Activated CD4-positive, alpha-beta T cell treated with anti-CD3 and anti-CD28 coated beads for 4 hours (primary cell): ENCODE data around the gene SLC47A2.
A peak's percentile ranks its signal among the peaks of the same experiment; 100 is the strongest.

Source experiments
- DNase-seq, 2 donors: peaks; one replicate each; pipeline ENCODE4 v3.0.0-alpha.2; 2020

SLC47A2 gene

GRCh38 chr17:19664821-19665181 is 51.6 kb downstream of the SLC47A2 start:
- DNase-seq: no peak

DNA sequence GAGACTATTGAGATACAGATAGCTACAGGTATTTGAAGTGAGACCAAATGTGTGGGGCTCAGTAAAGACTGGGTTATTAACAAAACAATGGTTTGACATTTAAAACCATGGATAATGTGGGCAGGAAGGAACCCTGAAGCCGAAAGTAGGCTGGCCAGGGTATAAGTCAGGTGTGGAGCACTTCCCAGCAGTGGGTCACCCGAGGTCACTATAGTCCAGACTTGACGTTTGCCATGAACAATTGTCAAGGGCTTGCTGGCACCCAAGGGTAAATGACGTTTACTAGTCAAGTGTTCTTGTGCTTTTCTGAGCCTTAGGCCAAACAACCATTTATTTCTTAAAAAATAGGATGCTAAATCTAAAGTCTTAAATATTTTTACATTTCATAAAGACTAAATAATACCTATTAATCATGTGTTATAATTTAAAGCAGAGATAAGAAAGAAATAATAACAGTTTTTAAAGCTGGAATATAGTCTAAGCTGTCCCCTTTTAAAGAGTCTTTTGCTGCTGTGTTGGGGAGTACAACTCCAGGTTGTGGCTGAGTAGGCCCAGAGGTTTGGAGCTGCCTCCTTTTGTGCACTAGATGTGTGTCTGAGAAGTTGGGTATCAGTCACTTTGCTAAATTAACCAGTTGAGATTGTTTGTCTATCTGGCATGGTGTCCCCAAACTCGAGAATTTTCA is 52.1 kb downstream of the SLC47A2 start:
- DNase-seq: no peak

GRCh38 chr17:19663097-19663496 is 53.3 kb downstream of the SLC47A2 start:
- DNase-seq: no peak

- no peak for DNase-seq
These were observed 55.3 kb downstream of the SLC47A2 start for GRCh38 chr17:19661121-19661520.

DNA sequence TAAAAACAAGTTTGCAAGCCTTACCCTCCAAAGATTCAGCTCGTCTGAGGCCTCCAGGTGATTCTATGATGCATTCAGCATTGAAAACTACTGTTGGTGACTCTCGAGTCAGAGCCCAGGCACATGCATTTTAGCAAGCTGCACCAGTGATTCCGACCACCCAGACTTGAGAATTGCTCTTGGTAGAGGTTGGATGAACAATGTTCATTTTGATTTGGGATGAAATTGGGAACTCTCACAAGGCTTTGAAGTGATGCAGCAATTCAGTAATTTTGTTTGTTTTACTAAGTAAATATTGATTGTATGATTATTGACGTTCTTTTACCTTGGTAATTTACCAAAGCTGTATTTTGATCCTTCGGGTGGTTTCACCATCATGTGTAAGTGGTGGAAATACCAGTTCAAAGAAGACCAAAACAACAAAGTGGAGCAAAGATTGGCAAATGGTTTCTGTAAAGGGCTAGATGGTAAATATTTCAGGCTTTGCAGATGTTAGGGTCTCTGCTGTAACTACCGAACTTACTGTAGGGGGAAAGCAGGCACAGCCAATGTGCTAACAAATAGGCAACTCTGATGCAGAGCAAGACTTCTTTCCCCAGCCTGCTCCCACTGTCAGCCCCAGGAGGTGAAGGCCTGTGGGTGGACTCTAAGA is 56.0 kb downstream of the SLC47A2 start:
- no peak for DNase-seq

DNA sequence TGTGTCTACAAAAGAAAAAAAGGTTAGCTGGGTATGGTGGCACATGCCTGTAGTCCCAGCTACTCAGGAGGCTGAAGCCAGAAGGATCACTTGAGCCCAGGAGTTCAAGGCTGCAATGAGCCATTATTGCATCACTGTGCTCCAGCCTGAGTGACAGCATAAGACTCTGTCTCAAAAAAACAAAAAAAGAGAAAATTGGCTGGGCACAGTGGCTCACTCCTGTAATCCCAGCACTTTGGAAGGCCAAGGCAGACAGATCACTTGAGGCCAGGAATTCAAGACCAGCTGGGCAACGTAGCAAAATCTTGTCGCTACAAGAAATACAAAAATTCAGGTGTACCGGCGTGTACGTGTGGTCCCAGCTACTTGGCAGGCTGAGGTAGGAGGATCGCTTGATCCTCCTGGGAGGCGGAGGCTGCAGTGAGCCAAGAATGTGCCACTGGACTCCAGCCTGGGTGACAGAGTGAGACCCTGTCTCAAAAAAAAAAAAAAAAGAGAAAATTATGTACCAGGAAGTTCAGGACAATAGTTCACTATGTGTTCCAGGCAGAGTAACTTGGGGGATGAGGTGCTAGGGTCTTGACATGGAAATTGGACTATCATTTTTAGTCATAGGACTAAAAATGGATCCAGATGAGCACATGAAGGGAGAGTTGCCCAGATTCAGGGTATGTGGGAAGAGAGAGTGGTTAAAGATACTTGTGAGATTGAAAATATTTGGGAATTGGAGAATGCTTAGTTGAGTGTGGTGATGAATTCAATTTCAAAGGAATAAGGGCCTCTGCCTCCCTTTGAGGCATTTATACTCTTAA is 56.8 kb downstream of the SLC47A2 start:
- no peak for DNase-seq

- no peak for DNase-seq
These were observed 59.4 kb downstream of the SLC47A2 start for GRCh38 chr17:19656851-19657581.

- no peak for DNase-seq
These were observed 60.0 kb downstream of the SLC47A2 start for GRCh38 chr17:19656336-19656735.

DNA sequence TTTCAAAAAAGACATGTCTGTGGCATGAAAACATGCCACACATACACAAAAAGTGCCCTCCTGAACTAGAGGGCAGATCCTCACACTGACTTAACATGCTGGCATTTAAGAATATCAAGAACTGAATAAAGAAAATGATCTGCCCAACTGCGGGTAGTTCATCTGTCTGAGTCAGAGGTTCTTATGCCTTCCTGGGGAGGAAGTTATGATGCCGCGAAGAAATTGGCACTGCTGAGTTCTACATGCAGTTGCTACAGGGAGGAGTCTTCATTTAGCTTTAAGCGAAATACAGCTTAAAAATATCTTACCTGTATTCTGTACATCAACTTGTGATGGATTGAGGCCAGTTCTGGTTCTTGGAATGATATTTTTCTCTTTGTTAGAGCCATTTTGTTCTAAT is 61.5 kb downstream of the SLC47A2 start:
- no peak for DNase-seq

GRCh38 chr17:19654342-19654886 is 62.0 kb downstream of the SLC47A2 start:
- DNase-seq: no peak

DNA sequence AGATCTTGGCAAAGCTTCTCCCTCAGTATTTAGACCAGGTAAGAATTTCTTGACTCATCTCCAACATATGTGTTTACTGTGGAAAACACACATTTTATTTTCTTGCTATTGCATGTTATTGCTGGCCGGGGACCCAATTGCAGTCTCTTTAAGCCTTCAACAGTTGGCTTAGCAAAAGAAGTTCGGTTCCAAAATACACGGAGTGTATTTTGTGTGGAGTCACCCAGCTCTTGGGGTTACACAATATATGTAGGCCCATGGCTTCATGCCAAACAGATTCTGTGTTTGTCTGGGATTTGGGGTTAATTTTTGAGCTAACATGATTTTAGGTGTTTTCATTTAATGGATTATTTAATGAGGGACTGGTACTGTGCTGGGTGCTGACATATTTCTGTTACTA is 63.8 kb downstream of the SLC47A2 start:
- no peak for DNase-seq

GRCh38 chr17:19651451-19652238 is 64.7 kb downstream of the SLC47A2 start:
- no peak for DNase-seq

GRCh38 chr17:19650826-19651225 is 65.6 kb downstream of the SLC47A2 start:
- DNase-seq: no peak

- DNase-seq: no peak
These were observed 67.2 kb downstream of the SLC47A2 start for GRCh38 chr17:19649274-19649541.

GRCh38 chr17:19648475-19649273 is 67.7 kb downstream of the SLC47A2 start, which contains the start of gene ALDH3A2:
TSS of gene ALDH3A2 (plus strand) at chr17:19648751. CDS start at chr17:19648972, 221 bp downstream.
- DNase-seq: peak; percentile 94 to 95

DNA sequence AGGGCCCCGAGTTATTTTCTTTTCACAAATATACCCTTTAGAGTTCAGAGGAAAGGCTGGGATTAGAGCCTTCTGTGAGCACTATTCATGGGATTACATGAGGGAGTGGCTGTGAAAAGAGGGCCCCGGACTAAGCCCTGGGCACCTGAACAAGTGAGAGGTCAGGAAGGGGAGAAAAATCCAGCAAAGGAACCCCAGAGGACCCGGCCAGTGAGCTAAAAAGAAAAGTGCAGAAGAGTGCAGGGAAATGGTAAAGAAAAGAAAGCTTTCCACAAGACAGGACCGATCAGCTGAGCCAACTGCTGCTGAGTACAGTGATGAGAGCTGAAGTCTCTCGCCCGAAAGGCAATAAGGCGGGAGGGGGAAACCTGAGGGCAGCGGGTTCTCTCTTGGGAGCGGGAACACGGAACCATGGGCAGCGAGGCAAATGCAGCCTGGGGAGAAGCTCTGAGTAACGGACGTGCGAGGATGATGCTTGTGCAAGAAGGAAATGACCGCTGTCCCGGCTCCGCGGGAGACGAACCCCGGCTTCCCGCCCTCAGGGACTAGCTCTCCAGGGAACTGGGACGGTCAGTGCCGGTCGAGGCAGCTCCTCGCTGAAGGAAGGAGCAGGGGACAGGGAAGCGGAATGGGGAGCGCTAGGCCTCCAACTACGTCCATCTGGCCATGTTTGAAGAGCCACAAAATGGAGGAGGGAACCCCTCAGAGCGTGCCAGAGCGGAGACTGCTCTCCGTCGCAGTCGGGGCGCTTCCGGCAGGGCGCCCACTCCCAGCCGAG is 68.5 kb downstream of the SLC47A2 start:
- peak; percentile 20 for DNase-seq

GRCh38 chr17:19646788-19647696 is 69.3 kb downstream of the SLC47A2 start:
- no peak for DNase-seq

DNA sequence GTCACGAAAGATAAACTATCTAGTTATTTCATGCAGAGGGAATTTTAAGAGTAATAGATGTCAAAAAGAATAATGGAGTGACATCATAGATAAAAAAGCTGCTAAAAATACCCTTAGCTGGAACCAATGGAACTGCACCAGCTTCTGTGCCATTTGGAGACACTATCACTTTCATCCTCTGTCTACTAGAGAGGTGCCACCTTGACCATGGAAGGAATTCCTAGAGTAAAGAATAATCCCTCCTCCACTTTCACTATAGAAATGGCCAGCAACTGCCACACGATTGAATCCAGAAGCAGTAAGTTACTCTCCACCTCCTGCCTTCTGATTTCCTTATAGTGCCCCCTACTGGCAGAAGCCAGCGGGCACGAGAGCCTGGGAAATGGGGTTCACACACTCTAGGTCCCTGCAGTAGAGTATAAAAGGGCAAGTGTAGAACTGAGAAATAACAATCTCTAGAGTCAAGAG is 70.6 kb downstream of the SLC47A2 start:
- DNase-seq: peak; percentile 12 to 45

- DNase-seq: no peak
These were observed 71.7 kb downstream of the SLC47A2 start for GRCh38 chr17:19644493-19645210.
